Esophagus muscularis mucosa (tissue), 4 donors: Measurements from ENCODE around the gene PITPNM3. TPM values are rescaled to one million over a fixed set of nuclear protein-coding genes. Genes with fewer than 3 reads are reported as not detected.
A peak's percentile ranks its signal among the peaks of the same experiment; 100 is the strongest.

Source experiments
- DNase-seq: peaks from one replicate; pipeline ENCODE4 v3.0.0-alpha.2; 2017; ENCODE audit errors: extremely low spot score
- H3K27ac ChIP-seq, 4 donors: fragments of 200-600 bp; sonication (generic); replicated peaks in 1 of 4; 1 replicate in 3 of 4; 2 replicates in 1 of 4; pipeline ENCODE4 v1.5.1; 2016 to 2019; ENCODE audit warnings: mild to moderate bottlenecking in 1 of 4
- H3K27me3 ChIP-seq, 4 donors: fragments of 200-600 bp; sonication (generic); one replicate each; pipeline versions ENCODE4 v1.5.1 to v1.6.0; 2016 to 2019
- H3K36me3 ChIP-seq, 4 donors: fragments of 200-600 bp; sonication (generic); one replicate each; pipeline ENCODE4 v1.5.1; 2016 to 2019
- H3K4me1 ChIP-seq, 4 donors: fragments of 200-600 bp; sonication (generic); one replicate each; pipeline ENCODE4 v1.5.1; 2016 to 2019
- H3K4me3 ChIP-seq, 4 donors: fragments of 200-600 bp; sonication (generic); 1 replicate in 2 of 4; 2 replicates in 2 of 4; pipeline ENCODE4 v1.5.1; 2016 to 2019; ENCODE audit warnings: mild to moderate bottlenecking in 4 of 4, moderate library complexity in 1 of 4
- H3K9me3 ChIP-seq, 4 donors: fragments of 200-600 bp; sonication (generic); 1 replicate in 3 of 4; 2 replicates in 1 of 4; pipeline ENCODE4 v1.5.1; 2016 to 2019
- CTCF ChIP-seq, 3 experiments: fragments of 200-600 bp in 2 of 3; fragments of 450-650 bp in 1 of 3; sonication (generic) in 2 of 3; IDR thresholded peaks; one replicate each; pipeline ENCODE4 v1.5.1; 2017 to 2019; ENCODE audit warnings: antibody characterized with exemption in 3 of 3, mild to moderate bottlenecking in 2 of 3, moderate library complexity in 1 of 3
- EP300 ChIP-seq: sonication (generic); formaldehyde crosslinking; IDR thresholded peaks from one replicate; pipeline ENCODE4 v1.6.1; 2017; ENCODE audit warnings: antibody characterized with exemption
- POLR2A ChIP-seq: fragments of 450-650 bp; IDR thresholded peaks from one replicate; pipeline ENCODE4 v1.6.1; 2017; ENCODE audit warnings: antibody characterized with exemption, moderate library complexity, mild to moderate bottlenecking, low read depth
- POLR2AphosphoS5 ChIP-seq, 2 donors: sonication (generic); formaldehyde crosslinking; IDR thresholded peaks; one replicate each; pipeline ENCODE4 v1.6.1; 2017; ENCODE audit warnings: antibody characterized with exemption in 2 of 2
- WGBS: methylation state at CpG from one replicate; pipeline ENCODE4 v1.1.5; 2018; 5-methylcytosine and 5-hydroxymethylcytosine counted together
- intact Hi-C: fragments of 100-400 bp; cut with DNase I; formaldehyde crosslinking; loops from one replicate; pipeline ENCODE4 v1.15.1; 2023
- total RNA-seq, 4 donors: library from RNA; depleted of rRNA; stranded (reverse); fragments of >200 nt; gene quantifications; one replicate each; pipeline versions ENCODE4 v1.1.0 to v1.2.1, GENCODE V29; 2016

PITPNM3 gene
- total RNA-seq, 4 donors from 2014 or later = 46.5 to 93.2 (median 68.9) TPM

GRCh38 chr17:6449307-6449706, 107.0 kb downstream of the PITPNM3 start:
- H3K4me3 ChIP-seq = no peak overlapping the region
- TF ChIP-seq POLR2AphosphoS5 (IDR thresholded peaks at IDR 0.05) = no peak
- no peak for TF ChIP-seq POLR2A
- no peak for TF ChIP-seq CTCF (IDR thresholded peaks at IDR 0.05)
- TF ChIP-seq EP300 = no peak
- H3K27ac ChIP-seq = no peak overlapping the region
- peaks cover 0 to 10% (median 7%) of the 10 kb centered on the region in 4 donors for H3K4me1 ChIP-seq
- WGBS = 100% methylated on average over 3 of the region's 6 CpGs
- no peak for DNase-seq
- H3K36me3 ChIP-seq = peaks cover 0 to 14% (median 2%) of the 10 kb centered on the region in 4 donors
- intact Hi-C loops = no loop called here
- no peaks in the 10 kb centered on the region for H3K27me3 ChIP-seq
- H3K9me3 ChIP-seq = no peaks in the 10 kb centered on the region

- no peak overlapping the region for H3K4me3 ChIP-seq
- intact Hi-C loops = no loop called here
- H3K27ac ChIP-seq = no peak overlapping the region
- no peaks in the 10 kb centered on the region for H3K9me3 ChIP-seq
- no peaks in the 10 kb centered on the region for H3K27me3 ChIP-seq
- 94% methylated on average over 5 of the region's 6 CpGs for WGBS
- TF ChIP-seq CTCF (IDR thresholded peaks at IDR 0.05) (no peak), POLR2A (no peak), EP300 (no peak), POLR2AphosphoS5 (IDR thresholded peaks at IDR 0.05) (no peak)
- H3K36me3 ChIP-seq = peaks cover 0 to 11% (median 2%) of the 10 kb centered on the region in 4 donors
- no peak for DNase-seq
- H3K4me1 ChIP-seq = peaks cover 5 to 13% (median 13%) of the 10 kb centered on the region in 4 donors
These were observed 107.9 kb downstream of the PITPNM3 start for GRCh38 chr17:6448473-6448872.

GRCh38 chr17:6446516-6447100, 109.7 kb downstream of the PITPNM3 start:
- Histone ChIP-seq H3K9me3 (no peaks in the 10 kb centered on the region), H3K27ac (no peak overlapping the region), H3K36me3 (peaks cover 0 to 4% (median 2%) of the 10 kb centered on the region in 4 donors), H3K4me3 (no peak overlapping the region), H3K4me1 (peaks cover 7 to 18% (median 18%) of the 10 kb centered on the region in 4 donors), H3K27me3 (peaks cover 0 to 1% (median 0%) of the 10 kb centered on the region in 4 donors)
- intact Hi-C loops = no loop called here
- 93% methylated on average over 9 of the region's 9 CpGs for WGBS
- no peak for DNase-seq
- TF ChIP-seq CTCF (IDR thresholded peaks at IDR 0.05) = no peak
- TF ChIP-seq POLR2AphosphoS5 (IDR thresholded peaks at IDR 0.05) = no peak
- TF ChIP-seq EP300 = no peak
- no peak for TF ChIP-seq POLR2A

GRCh38 chr17:6444571-6445335, 111.6 kb downstream of the PITPNM3 start:
- H3K36me3 ChIP-seq = peaks cover 0 to 3% (median 0%) of the 10 kb centered on the region in 4 donors
- H3K9me3 ChIP-seq = no peaks in the 10 kb centered on the region
- peak overlapping the region; percentile 59 to 65 (median 62) for H3K4me3 ChIP-seq
- 29% methylated on average over 19 of the region's 36 CpGs for WGBS
- no peak for DNase-seq
- intact Hi-C loops = no loop called here
- H3K4me1 ChIP-seq = peaks cover 7 to 18% (median 18%) of the 10 kb centered on the region in 4 donors
- no peak overlapping the region for H3K27ac ChIP-seq
- no peak for TF ChIP-seq CTCF (IDR thresholded peaks at IDR 0.05)
- no peak for TF ChIP-seq POLR2A
- no peak for TF ChIP-seq POLR2AphosphoS5 (IDR thresholded peaks at IDR 0.05)
- no peak for TF ChIP-seq EP300
- H3K27me3 ChIP-seq = peaks cover 0 to 9% (median 0%) of the 10 kb centered on the region in 4 donors
